CD4-positive, alpha-beta T cell treated with Interleukin-10 for 1 hour (primary cell): Measurements from ENCODE around the gene CCDC70.

Experiments
- DNase-seq: peaks from one replicate; pipeline ENCODE4 v3.0.0-alpha.2; 2020

CCDC70 gene

DNA sequence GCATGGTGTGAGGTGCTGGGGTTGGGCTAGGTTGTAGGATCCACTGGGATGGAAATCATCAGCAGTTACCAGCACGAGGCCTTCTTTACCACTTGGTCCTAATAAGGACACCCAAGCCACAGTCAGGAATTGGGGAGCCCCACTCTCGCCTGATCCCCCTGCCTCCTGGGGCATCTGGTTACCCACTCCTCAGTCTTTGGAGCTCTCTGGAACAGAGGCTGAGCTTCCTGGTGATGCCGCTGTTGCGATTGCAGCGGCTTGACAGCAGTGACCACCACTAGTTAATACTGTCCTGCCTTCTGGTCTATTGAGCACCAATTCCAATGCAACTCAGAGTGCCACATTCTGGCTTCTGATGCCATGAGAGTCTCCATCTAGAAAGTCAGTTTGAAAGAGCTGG is 30.2 kb upstream of the CCDC70 start:
- DNase-seq, result no peak

DNA sequence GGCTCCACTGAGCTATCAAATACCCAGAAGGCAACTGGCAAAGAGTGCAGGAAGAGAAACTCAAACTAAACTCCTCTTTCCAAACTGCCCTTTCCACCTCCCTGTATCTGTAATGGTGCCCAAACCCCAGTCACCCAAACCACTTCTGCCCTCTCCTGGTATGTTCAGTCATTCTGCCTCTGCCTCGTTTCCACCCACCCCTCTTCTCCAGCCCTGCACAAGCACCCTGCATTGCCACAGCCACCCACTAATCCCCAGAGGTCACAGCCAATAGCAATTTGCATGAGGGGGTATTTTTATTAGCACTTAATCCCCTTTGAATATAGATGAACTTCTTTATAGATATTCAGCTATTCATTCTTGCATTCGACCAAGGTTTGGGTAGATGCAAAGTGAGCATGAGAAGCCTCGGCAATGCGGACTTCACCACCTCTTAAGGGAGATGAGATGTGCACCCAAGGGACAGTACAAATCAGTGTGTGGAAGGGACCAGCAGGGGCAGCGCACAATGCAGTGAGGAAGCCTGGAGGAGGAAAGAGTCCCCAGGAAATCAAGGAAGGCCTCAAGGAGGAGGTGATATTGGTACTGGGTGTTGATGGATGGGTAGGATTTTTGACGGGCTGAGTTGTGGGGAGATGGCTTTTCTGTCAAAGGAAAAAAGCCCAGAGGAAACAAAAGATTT is 29.2 kb upstream of the CCDC70 start:
- DNase-seq, result peak; percentile 77

DNA sequence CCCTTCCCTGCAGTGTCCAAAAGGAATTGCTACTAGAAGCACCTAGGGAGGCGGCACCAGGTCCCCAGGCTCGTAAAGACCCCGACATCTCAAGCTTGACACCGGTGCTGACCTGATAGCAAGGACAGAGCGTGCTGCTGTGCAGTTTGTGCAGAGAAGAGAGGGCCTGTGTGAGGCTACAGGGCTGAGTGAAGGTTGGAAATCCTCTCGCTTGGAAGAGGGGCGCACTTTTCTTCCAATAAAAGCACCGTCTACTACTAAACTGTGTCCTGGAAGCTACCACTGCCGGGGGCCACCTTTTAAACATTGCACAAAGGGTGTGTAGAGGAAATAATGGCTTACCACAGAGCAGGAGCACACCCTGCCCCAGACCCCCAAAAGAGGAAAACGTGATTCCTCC is 27.8 kb upstream of the CCDC70 start:
- DNase-seq, result no peak

DNA sequence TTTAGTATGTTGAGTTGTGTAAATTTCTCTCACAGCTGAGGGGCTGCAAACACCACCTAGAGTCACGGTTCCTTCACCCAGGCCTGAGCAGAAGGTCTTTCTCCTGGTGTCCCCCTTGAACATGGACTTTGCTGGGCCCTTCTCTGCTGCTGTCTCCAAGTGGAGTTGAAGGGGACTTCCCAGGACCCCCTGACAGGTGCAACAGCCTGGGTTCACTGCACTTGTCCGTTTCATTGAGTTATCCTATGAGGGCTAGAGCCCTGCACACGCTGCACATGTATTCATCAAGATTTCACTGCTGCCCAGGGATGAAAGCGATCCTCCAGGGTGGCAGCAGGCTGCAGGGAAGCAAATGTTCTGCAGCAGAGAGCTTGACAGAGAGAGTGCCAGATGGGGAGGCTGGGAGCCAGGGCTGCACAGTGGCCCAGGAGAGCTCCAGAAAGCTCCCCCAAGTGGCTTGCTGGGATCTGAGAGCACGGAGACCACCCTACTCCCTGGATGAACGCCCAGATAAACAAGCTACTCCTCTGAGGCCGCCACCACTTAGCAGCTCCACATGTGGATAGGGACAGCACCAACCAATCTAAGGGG is 27.1 kb upstream of the CCDC70 start:
- DNase-seq, result no peak

DNA sequence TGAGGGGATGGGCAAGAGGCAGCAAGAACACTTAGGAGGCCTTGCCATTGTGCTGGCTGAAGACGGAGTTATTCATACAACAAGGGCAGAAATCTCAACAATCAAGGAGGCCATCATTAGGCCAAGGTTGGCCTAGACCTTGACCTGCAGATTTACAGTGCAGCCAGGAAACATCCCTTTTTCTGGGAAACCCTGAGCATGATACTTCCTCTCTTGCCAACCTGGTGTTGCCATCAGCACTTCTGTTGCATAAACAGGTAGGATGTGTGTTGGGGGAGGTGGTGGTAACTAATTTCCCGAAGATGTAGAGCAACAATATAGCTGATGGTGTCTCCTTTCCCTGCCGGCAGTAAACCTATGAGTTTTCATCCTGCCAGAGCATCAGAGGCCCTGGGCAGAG is 24.8 kb upstream of the CCDC70 start:
- DNase-seq, result no peak

DNA sequence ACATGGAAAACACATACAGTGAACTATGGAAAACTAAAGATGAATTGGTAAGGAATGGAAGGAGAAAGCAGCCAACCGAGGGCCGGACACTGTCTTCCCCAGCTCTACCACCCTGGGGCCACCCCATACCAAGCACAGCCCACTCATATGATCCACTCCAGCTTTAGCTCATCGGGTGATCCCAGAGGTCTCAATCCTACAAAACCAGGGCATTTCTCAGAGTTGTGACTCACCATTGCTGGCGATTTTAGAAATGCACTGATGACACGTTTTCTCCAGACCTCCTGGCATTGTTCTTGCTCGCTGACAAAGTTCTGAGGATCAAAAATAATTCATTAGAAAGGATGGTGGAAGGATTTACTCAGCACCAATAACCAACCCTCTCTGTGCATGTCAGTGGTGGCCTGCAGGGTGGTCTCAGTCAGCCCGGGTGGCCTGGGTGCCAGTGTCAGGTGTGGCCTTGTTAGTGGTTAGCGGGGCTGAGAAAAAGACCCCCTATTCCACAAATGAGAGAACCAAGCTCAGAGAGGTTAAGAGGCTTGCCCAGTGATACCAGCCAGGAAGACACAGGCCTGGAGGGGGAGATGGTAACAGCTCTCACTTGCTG is 23.4 kb upstream of the CCDC70 start:
- DNase-seq, result no peak

DNA sequence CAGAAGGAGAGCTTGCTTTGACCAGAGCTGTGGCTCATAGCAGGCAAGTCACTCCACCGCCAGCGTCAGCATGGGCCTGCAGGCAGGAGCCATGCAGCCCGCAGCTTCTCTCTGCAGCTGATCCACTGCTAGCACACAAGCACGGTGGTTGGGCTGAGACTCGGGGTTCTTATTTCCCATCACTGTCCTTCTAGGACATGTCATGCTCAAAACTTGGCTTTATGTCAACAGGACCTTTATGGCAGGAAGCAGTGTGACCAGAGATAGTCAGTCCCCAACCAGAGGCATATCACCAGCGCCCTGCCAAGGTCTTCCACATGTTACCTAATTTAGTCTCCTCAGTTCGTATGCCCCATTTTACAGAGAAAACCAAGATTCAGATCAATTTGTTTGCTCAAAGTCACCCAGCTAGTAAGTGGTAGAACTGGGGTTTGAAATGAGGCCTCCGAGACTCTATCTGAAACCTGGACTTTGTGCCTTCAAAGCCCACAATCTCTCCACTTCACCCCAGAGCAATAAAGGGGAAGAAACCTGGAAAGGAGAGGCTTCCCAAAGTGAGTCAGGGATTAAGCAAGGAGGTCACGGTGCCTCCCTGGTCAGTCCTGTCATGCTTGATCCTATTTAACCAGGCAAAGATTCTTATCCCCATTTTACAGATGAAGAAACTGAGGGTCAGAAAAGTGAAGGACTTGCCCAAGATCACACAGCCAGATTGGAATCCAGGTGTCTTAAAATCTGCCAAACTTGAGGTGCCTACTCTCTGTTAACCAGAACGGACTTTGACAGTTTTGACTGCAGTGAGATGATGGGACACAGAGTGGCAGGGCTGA is 21.8 kb upstream of the CCDC70 start:
- no peak for DNase-seq

DNA sequence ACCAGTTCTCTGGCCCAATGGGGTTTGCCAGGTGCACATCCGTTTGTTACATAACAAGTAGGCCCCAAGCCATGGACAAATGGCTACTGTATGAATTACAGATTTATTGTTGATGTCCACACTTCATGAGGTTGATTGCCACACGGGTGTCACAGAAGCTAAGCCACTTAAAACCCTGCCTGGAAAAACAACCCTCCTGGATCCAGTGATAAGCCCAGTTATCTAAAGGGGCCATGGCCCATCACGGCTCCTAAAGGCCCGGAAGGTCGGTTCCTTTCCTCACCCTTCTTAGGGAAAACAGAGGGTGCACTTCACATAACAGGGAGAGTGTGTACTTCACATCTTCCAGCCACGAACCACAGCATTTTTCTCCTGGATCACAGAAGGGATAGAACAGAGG is 20.9 kb upstream of the CCDC70 start:
- no peak for DNase-seq

DNA sequence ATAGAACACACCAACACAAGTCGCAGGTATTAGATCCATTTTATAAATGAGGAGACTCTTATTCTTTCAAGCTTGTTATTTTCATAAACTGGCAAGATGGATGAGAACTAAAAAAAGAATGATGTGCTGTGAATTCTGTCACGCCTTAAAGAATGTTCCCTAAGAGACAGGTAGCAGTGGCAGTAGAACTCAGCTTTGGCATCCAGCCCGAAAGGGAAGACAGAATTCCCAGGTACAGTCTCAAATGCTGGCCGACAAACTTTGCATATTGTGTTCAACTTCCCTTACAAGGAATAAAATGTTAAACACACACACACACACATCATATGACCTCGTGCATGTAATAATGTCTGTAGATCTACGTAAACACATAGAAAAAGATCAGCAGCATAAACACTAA is 20.0 kb upstream of the CCDC70 start:
- no peak for DNase-seq

DNA sequence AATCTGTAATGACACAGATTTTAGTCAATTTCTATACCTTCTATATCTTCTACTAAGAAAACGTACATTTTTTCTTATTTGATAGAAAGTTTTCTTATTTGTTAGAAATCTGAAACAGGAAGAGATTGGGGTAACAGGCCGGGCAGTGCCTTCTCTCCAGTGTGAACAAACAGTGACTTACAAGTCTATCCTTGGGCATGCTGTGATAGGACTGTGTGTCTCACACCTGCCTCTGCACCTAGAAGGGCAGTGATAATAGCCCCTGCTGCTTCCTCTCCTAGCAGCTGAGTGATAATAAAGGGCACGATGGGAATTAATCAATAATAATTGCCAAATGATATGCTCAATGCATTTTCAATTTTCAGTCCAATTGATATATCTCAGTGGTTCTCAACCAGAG is 18.2 kb upstream of the CCDC70 start:
- no peak for DNase-seq

DNA sequence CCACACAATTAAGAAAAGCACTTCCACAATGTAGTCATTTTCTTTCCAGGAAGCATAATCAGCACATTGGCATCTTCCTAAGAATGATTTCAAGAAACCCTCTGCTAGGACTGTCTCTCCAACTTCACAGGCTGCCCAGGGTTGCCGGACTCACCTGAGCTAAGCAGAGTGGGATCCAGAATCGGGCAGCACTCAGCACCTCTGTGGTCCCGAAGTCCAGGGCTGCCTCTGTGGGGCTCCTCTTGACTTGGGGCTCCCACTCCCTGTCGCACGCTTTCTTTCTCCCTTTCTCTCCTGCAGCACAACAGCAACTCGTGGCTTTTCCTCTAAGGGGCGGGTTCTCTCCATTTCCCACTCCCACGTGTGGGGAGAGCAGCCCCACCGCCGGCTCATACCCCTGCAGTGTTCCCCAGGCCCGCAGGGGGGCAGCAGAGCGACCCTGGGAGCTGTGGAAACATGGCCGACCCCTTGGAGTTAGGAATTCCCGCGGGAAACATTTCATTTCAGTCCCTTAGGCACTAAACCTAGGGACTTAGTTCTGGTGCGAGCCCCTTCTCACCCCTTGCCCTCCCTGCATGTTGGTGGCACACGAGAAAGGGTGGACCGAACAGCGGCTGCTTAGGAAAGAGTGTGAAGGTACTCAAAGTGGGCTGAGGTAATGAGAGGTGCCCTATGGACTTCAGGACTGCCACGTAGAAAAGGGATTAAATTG is 16.8 kb upstream of the CCDC70 start, which contains the start of gene TMEM272:
TMEM272 (minus strand) TSS at position 316 of the 712 bp plus-strand sequence. CDS start 6,647 bp downstream, outside the sequence.
- peak; percentile 55 for DNase-seq

DNA sequence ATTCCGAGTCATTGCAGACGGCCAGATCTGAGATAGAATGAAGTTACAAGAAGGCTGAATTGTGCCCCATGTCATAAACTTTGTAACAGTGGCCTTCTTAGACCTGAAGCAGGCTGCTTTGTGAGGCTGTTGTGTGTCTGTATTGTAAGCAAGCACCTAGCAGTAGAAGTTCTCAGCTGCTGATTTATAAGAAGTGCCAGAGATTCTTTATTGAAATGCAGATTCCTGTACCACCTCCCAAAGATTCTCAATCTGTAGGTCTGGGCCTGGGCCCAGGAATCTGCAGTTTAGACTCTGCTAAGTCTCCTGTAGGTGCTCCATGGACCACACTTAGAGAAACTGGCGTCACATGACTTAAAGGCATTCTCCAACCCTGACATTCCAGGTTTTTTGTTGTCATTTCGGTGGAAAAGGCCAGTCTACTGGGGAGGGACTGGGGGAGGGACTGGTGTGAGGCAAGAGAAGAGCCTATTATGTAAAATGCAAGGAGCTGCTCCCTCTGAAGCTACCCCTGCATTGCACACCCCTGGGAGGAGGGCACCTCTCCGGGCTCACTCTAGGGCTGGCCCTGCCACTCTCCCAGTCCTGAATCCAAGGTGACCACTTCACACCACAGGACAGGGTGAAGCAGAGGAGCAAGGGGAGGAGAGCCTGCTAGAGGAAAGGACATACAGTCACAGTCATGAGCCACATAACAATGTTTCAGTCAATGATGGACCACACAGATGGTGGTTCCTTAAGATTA is 16.0 kb upstream of the CCDC70 start:
- DNase-seq, result no peak

DNA sequence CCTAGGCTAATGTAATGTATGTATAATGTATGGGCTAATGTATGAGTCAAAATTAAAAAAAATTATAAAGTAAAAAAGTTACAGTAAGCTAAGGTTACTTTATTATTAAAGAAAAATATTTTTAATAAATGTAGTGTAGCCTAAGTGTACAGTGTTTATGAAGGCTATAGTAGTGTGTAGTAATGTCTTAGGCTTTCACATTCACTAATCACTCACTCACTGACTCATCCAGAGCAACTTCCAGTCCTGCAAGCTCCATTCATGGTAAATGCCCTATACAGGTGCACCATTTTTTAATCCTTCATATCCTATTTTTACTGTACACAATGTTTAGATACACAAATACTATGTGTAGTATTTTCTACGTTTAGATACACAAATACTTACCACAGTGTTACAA is 15.0 kb upstream of the CCDC70 start:
- DNase-seq, result no peak

DNA sequence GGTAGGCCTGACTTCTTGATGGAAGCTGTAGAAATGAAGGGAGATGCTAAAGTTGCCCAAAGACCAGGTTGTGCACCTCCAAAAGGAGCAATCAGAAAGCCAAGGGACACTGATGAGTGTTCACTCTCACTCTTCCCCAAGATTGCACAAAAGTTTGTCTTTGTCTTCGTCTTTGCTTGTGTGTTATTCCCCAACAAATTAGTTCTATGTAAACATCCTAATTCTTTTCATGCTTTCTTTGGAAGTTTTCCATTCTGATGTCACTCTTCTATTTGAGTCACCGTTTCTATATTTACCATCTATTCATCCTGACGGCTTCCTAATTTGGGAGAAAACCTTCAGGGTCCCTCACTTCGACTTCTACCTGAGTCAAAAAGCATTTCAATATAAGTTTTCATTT is 13.1 kb upstream of the CCDC70 start:
- no peak for DNase-seq

DNA sequence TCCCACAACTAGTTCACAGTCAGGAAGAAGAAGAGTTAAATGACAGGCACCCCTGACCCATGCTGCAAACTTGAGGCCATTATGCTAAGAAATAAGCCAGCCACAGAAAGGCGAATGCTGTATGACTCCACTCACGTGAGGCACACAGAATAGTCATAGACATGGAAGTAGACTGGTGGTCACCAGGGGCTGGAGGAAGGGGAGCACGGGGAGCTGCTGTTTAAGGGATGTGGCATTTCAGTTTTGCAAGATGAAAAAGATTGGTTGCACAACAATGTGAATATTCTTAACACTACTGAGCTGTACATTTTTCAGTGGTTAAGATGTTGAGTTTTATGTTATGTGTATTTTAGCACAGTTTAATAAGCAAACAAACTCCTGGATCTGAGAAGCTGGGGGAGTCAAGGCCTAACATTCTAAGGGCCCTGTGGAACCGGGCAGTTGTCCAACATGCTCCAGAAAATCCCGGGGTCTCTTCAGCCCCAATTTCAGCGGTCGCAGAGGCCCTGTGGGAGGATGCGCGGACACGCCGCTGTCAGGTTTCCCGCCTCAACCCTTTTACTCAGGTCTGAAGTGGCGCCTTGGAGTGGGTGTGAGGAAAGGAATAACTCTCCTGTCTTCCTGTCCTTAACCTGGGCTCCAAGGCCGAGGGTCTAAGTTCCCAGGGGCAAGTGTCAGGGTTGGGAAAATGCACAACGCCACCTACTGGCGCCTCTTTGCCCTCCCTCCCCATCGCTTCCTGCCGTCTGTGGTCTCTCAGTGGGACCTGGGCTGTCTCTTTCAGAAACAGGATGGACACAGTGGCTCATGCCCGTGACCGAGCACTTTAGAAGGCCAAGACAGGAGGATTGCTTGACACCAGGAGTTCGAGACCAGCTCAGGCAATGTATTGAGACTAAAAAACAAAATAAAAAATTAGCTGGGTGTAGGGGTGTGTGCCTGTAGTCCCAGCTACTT is 12.3 kb upstream of the CCDC70 start:
- DNase-seq, result peak; percentile 32

DNA sequence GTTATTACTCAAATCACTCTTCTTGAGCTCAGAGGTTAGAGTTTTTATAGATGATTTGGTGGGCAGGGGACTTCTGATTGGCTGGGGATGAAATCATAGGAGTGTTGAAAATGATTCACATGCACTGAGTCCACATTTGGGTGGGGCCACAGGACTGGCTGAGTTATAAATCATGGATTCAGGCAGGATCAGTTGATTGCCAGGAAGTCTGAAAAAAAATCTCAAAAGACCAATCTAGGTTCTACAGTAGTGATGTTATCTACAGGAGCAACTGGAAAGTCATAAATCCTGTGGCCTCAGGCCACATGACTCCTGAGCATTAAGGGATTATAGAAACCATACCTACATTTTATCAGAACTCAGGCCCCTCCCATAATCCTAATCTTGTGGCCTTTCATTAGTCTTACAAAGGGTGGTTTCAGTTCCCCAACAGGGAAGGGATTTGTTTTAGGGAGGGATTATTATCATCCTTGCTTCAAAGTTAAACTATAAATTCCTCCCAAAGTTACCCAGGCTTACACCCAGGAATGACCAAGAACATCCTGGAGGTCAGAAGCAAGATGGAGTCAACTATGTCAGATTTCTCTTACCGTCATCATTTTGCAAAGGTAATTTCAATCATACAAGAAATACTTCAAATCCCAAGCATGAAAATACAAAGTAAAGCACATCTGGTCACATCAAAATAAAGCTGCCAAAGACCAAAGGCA is 5.6 kb upstream of the CCDC70 start:
- no peak for DNase-seq

DNA sequence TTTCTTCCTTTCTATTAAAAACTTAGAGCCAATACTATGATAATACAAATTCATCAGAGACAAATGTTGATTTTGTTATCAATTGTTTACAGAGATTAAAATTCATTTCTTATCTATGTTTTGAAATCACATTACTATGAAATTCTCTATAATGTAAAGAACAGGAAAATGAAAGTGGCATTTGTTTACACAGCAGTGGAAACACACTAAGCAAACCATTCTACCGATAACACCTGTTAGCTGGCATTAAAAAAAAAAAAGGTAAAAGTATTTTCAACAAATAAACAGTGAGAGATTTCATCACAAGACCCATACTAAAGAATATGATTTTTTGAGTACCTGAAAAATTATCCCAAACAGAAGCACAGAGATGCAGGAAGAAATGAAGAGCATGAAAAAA is 4.8 kb upstream of the CCDC70 start:
- no peak for DNase-seq

DNA sequence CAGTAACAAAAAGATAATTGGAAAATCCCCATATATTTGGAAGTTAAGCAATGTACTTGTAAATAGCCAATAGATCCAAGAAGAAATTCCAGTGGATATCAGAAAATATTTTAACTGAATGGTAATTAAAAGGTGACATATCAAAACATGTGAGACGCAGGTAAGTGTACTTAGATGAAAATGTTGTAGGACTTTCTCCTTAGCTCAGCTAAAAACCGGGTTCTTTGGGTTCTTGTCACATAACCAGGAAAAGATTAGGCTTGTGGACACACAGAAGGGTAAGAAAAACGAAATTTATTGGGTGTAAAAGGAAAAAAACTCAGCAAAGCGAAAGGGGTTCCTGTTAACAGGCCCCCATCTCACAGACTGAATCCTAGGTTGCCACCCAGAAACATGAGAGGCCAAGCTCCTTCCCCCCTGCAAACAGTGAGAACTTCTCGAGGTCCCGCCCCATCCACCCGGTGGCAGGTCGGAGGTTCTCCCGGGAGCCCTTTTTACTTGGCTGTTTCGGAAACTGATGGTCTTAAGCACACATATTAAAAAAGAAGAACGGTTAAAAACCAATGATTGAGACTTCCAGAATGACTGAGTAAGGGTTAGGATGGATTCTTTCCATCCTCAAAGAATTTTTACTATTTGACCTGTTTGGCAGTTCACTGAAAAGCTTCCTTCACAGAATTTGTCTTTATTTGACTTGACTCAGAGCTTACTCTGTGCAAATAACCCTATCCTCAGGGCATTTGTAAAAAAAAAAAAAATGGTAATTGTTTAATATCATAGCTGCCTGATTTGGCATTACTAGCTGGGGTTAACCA is 3.1 kb upstream of the CCDC70 start:
- no peak for DNase-seq

DNA sequence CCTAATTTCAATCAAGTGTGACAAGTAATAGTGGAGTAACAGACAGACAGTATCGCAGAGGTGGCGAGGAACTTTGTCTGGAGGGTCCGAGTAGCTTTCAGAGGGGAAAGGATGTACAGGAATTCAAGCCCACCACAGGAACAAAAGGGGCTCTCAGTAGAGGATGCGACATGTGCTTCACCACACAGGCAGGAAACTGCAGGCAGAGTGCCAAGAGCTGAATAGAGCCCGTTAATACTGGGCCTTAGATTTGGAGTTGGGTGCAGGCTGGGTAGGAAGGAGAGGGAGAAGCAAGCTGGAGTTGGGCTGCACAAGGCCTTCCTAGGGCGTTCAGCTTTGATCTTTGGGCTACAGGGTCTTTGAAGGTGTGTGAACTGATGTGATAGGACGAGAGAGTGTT is 1.2 kb downstream of the CCDC70 start:
- no peak for DNase-seq
